Progenitor cell of endocrine pancreas (in vitro differentiated cells): Measurements from ENCODE around the gene RAB12. TPM values are rescaled to one million over a fixed set of nuclear protein-coding genes. Genes with fewer than 3 reads are reported as not detected.

Experiments used
- DNase-seq: peaks from one replicate; pipeline ENCODE4 v3.0.0; 2021; ENCODE audit warnings: low spot score; ENCODE audit not compliant: unreplicated experiment
- H3K27ac Mint-ChIP-seq: 2 replicates; pipeline ENCODE4 v1.8.0; 2021; ENCODE audit warnings: mild to moderate bottlenecking, moderate library complexity, mixed read lengths
- H3K27me3 Mint-ChIP-seq: 2 replicates; pipeline ENCODE4 v1.8.0; 2021; ENCODE audit warnings: mixed read lengths
- H3K36me3 Mint-ChIP-seq: 2 replicates; pipeline ENCODE4 v1.8.0; 2022; ENCODE audit warnings: mixed read lengths; ENCODE audit not compliant: insufficient read depth
- H3K4me1 Mint-ChIP-seq: 2 replicates; pipeline ENCODE4 v1.8.0; 2021; ENCODE audit warnings: low read depth, mixed read lengths
- H3K4me3 Mint-ChIP-seq: 2 replicates; pipeline ENCODE4 v1.8.0; 2021; ENCODE audit warnings: low read depth, mild to moderate bottlenecking, moderate library complexity, mixed read lengths
- H3K9me3 Mint-ChIP-seq: 2 replicates; pipeline ENCODE4 v1.8.0; 2021; ENCODE audit warnings: low read depth, mixed read lengths
- total RNA-seq: library from RNA; stranded (reverse); gene quantifications from 2 replicates; pipeline ENCODE4 v1.2.1, GENCODE V29; 2021
- TF ChIP-seq, protein P1 (sequence below): fragments of 200-600 bp; sonication (generic); IDR thresholded peaks from one replicate; pipeline ENCODE4 v1.5.0; 2021; ENCODE audit warnings: antibody characterized with exemption, mild to moderate bottlenecking; ENCODE audit not compliant: unreplicated experiment

RAB12 gene
- total RNA-seq, 1 donor from 2014 or later: 15.4 TPM

DNA sequence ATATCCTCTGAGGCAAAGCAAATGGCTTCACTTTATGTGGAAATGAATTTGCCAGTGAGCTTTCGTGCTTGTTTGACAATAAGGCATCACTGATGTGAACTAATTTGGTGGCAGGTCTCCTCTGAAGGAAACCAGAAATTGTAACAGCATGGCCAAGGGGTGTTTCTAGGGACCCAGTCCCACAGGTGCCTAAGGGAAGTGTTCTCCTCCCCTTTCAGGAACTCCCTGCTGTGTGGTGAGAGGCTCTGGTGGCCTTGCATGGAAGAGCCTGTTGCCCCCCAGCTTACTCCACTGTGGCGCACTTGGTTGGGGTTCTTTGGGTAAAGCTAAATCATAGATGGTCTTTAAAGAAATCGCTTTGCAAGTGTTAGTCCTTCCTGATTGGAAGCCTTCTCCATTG, 20.4 kb downstream of the RAB12 start:
- TF ChIP-seq, protein P1, sequence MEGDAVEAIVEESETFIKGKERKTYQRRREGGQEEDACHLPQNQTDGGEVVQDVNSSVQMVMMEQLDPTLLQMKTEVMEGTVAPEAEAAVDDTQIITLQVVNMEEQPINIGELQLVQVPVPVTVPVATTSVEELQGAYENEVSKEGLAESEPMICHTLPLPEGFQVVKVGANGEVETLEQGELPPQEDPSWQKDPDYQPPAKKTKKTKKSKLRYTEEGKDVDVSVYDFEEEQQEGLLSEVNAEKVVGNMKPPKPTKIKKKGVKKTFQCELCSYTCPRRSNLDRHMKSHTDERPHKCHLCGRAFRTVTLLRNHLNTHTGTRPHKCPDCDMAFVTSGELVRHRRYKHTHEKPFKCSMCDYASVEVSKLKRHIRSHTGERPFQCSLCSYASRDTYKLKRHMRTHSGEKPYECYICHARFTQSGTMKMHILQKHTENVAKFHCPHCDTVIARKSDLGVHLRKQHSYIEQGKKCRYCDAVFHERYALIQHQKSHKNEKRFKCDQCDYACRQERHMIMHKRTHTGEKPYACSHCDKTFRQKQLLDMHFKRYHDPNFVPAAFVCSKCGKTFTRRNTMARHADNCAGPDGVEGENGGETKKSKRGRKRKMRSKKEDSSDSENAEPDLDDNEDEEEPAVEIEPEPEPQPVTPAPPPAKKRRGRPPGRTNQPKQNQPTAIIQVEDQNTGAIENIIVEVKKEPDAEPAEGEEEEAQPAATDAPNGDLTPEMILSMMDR: no peak
- Mint-ChIP-seq H3K36me3 (peaks cover 10% of the 10 kb centered on the region), H3K27ac (no peak overlapping the region), H3K4me1 (peaks cover 41% of the 10 kb centered on the region), H3K27me3 (no peaks in the 10 kb centered on the region), H3K4me3 (no peak overlapping the region), H3K9me3 (no peaks in the 10 kb centered on the region)
- no peak for DNase-seq

- Mint-ChIP-seq H3K4me3 (no peak overlapping the region), H3K27me3 (no peaks in the 10 kb centered on the region), H3K9me3 (no peaks in the 10 kb centered on the region), H3K36me3 (peaks cover 15% of the 10 kb centered on the region), H3K4me1 (peaks cover 31% of the 10 kb centered on the region), H3K27ac (peak overlapping the region; percentile 37)
- DNase-seq: no peak
- TF ChIP-seq, protein P1: no peak
These were observed 21.3 kb downstream of the RAB12 start for GRCh38 chr18:8630546-8630945.

DNA sequence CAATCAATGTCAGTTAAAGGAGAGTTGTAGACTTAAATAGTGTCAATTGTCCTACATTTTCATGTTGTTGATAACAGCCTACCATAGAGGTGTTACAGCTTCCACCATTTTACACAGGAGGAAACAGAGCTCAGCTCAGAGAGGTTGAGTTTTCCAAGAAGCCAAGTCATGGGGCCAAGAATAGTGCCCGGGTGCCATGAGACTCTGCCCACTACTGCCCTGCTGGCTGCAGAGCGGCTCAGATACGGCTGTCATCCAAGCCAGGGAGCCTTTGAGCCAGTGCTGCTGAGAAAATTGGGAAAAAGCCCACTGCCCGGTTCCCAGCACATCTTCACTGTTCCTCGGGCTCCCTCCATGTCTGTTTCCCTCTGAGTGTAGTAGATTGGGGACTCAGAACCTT, 22.0 kb downstream of the RAB12 start:
- H3K4me3 Mint-ChIP-seq: no peak overlapping the region
- DNase-seq: no peak
- H3K27me3 Mint-ChIP-seq: no peaks in the 10 kb centered on the region
- peaks cover 25% of the 10 kb centered on the region for H3K4me1 Mint-ChIP-seq
- no peak overlapping the region for H3K27ac Mint-ChIP-seq
- peaks cover 20% of the 10 kb centered on the region for H3K36me3 Mint-ChIP-seq
- H3K9me3 Mint-ChIP-seq: no peaks in the 10 kb centered on the region
- TF ChIP-seq, protein P1: no peak

DNA sequence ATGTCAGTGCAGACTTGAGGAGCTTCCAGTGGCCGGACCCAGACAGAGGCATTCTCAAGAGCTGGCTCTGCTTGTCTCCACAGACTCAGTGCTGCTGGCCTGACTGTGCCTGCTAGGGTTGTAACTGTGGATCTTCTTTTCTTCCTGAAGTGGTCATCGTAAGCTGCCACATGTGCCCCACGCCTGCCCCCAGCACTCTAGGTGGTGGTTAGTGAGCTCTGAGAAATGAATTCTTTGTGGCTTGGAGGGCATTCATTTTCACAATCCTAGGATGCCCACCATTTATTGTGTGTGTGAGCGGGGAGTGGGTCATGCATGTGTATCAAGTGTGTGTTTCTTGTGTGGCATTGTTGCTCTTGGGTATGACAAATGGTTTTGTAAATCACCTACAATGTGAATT, 23.1 kb downstream of the RAB12 start:
- no peak for DNase-seq
- Mint-ChIP-seq H3K9me3 (no peaks in the 10 kb centered on the region), H3K4me3 (no peak overlapping the region), H3K27me3 (no peaks in the 10 kb centered on the region), H3K36me3 (peaks cover 20% of the 10 kb centered on the region), H3K27ac (no peak overlapping the region), H3K4me1 (peaks cover 16% of the 10 kb centered on the region)
- TF ChIP-seq, protein P1: no peak

DNA sequence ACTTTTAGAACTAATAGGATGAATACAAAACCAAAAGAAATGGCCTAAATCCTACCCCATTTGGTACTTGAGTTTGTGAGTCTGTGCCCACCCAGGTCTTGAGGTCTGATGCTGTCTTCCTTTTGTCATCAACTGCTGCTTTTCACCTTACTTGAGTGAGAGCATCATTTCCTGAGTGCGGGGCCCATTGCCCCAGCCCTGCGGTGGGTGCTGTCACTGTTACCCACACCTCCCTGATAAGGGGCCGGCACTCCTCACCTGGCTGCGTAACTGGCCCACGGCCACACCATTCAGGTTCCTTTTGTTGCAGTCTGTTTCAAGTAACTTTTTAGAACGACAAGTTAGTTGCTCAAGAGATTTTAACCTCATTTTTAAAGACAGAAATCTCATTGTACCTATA, 25.3 kb downstream of the RAB12 start:
- no peak for DNase-seq
- Mint-ChIP-seq H3K36me3 (peaks cover 29% of the 10 kb centered on the region), H3K27ac (no peak overlapping the region), H3K4me1 (peaks cover 6% of the 10 kb centered on the region), H3K9me3 (no peaks in the 10 kb centered on the region), H3K27me3 (no peaks in the 10 kb centered on the region), H3K4me3 (no peak overlapping the region)
- TF ChIP-seq, protein P1: no peak
